Lung (tissue), 12 donors: ENCODE data around the gene CAPZA1. TPM values are rescaled to one million over a fixed set of nuclear protein-coding genes. Genes with fewer than 3 reads are reported as not detected.

ENCODE experiments used
- ATAC-seq: fragments of 200-7000 bp; cut with Tn5 transposase; one replicate; pipeline ENCODE4 v1.9.1; 2020; ENCODE audit warnings: moderate number of reproducible peaks; ENCODE audit not compliant: insufficient read depth, low FRiP score
- DNase-seq, 3 donors: peaks; one replicate each; pipeline ENCODE4 v3.0.0-alpha.2; 2013 to 2017
- H3K27ac ChIP-seq, 2 donors: one replicate each; pipeline ENCODE4 v1.5.1; 2013; ENCODE audit warnings: mild to moderate bottlenecking in 2 of 2, moderate library complexity in 2 of 2, control low read depth in 1 of 2, inconsistent platforms in 1 of 2, low read depth in 1 of 2, low read length in 1 of 2
- H3K27me3 ChIP-seq, 3 donors: one replicate each; pipeline ENCODE4 v1.5.1; 2013; ENCODE audit warnings: low read length in 2 of 3; ENCODE audit not compliant: control insufficient read depth in 3 of 3, insufficient read depth in 3 of 3
- H3K36me3 ChIP-seq, 4 donors: one replicate each; pipeline ENCODE4 v1.5.1; 2013; ENCODE audit warnings: low read length in 4 of 4, mild to moderate bottlenecking in 1 of 4, moderate library complexity in 1 of 4; ENCODE audit not compliant: control insufficient read depth in 4 of 4, insufficient read depth in 4 of 4
- H3K4me1 ChIP-seq, 5 donors: one replicate each; pipeline ENCODE4 v1.5.1; 2013; ENCODE audit warnings: low read length in 5 of 5, mild to moderate bottlenecking in 2 of 5, moderate library complexity in 1 of 5; ENCODE audit not compliant: control insufficient read depth in 5 of 5, insufficient read depth in 5 of 5
- H3K4me3 ChIP-seq: one replicate; pipeline ENCODE4 v1.5.1; 2013; ENCODE audit warnings: mild to moderate bottlenecking, control low read depth, moderate library complexity
- H3K9ac ChIP-seq, 2 donors: one replicate each; pipeline ENCODE4 v1.5.1; 2013; ENCODE audit warnings: low read length in 2 of 2, control low read depth in 1 of 2; ENCODE audit not compliant: insufficient read depth in 1 of 2
- H3K9me3 ChIP-seq, 4 donors: one replicate each; pipeline ENCODE4 v1.5.1; 2013; ENCODE audit warnings: low read length in 3 of 4, mild to moderate bottlenecking in 1 of 4, moderate library complexity in 1 of 4; ENCODE audit not compliant: control insufficient read depth in 4 of 4, insufficient read depth in 3 of 4
- WGBS, 2 donors: extraction: QIAGEN DNeasy Blood & Tissue Kit; methylation state at CpG; one replicate each; pipeline ENCODE4 v1.1.7; 2013; 5-methylcytosine and 5-hydroxymethylcytosine counted together
- polyA plus RNA-seq, 2 donors: library from polyadenylated mRNA; stranded (reverse); fragments of 200-250 nt; gene quantifications; one replicate each; pipeline ENCODE4 v1.2.1, GENCODE V29; 2013
- total RNA-seq, 2 donors: library from RNA; depleted of rRNA in 1 of 2; stranded (reverse); fragments of >200 nt in 1 of 2; gene quantifications; one replicate each; pipeline ENCODE4 v1.2.1, GENCODE V29; 2014 to 2021
- TF ChIP-seq, protein P1 (sequence below): IDR thresholded peaks from 2 replicates; pipeline ENCODE4 v1.5.1; 2012; ENCODE audit warnings: mild to moderate bottlenecking; ENCODE audit errors: control extremely low read depth, extremely low read depth
- donor health status: control.
- donor health status: control.
- donor health status: Bipolar disorder and iron deficiency.
- donor health status: healthy.
- donor health status: DM: yes; HTN: yes; CAD: no.

CAPZA1 gene
- total and polyA plus RNA-seq, 4 donors: 72.3 to 167 (median 106) TPM

DNA sequence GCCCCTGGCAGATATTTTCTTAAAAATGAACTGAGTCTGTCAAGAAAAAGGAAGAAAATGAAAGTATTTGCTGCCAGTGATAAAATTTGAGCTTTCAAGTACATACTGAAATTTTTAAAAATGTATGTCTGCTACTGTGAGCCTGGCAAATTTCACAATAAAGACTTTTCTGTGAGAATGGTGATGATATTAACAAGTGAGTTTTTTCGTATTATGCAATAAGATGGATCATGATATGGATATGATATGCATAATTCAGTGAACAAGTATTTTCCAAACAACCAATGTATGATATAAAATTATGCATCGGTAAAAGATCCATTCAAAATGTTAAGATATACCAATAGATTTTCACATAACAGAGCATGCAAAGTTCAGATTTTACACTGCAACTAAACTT, 16.6 kb upstream of the CAPZA1 start:
- no peak for ATAC-seq
- DNase-seq: no peak

DNA sequence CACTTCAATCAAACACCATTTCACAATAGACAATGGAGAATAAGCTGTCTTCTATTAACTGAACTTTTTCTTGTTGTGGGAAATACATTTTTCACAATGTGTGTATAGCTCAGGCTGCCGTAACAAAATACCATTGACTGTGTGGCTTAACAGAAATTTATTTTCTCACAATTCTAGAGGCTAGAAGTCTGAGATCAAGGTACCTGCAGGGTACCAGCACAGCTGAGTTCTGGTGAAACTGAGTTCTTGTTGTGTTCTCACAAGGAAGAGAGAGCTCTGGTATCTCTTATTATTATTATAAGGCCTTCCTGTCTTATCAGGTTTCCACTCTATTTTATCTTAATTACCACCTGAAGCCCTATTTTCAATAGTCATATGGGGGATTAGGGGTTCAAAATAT, 16.1 kb upstream of the CAPZA1 start:
- no peak overlapping the region for H3K27ac ChIP-seq
- peaks cover 9 to 29% (median 16%) of the 10 kb centered on the region in 4 donors for H3K36me3 ChIP-seq
- TF ChIP-seq, protein P1, sequence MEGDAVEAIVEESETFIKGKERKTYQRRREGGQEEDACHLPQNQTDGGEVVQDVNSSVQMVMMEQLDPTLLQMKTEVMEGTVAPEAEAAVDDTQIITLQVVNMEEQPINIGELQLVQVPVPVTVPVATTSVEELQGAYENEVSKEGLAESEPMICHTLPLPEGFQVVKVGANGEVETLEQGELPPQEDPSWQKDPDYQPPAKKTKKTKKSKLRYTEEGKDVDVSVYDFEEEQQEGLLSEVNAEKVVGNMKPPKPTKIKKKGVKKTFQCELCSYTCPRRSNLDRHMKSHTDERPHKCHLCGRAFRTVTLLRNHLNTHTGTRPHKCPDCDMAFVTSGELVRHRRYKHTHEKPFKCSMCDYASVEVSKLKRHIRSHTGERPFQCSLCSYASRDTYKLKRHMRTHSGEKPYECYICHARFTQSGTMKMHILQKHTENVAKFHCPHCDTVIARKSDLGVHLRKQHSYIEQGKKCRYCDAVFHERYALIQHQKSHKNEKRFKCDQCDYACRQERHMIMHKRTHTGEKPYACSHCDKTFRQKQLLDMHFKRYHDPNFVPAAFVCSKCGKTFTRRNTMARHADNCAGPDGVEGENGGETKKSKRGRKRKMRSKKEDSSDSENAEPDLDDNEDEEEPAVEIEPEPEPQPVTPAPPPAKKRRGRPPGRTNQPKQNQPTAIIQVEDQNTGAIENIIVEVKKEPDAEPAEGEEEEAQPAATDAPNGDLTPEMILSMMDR: no peak
- H3K27me3 ChIP-seq: no peaks in the 10 kb centered on the region
- ATAC-seq (no peak), DNase-seq (no peak)
- H3K4me3 ChIP-seq: no peak overlapping the region
- WGBS, 2 donors: 97 to 98% methylated on average over 1 of the region's 1 CpG
- H3K4me1 ChIP-seq: no peaks in the 10 kb centered on the region
- H3K9me3 ChIP-seq: no peaks in the 10 kb centered on the region
- H3K9ac ChIP-seq: no peak overlapping the region

More for the DNA sequence above, 16.6 kb upstream of the CAPZA1 start:
- WGBS, 2 donors: 98% methylated on average over 2 of the region's 2 CpGs
- H3K36me3 ChIP-seq: peaks cover 9 to 29% (median 16%) of the 10 kb centered on the region in 4 donors
- H3K9ac ChIP-seq: no peak overlapping the region
- H3K4me1 ChIP-seq: no peaks in the 10 kb centered on the region
- TF ChIP-seq, protein P1: no peak
- no peak overlapping the region for H3K4me3 ChIP-seq
- no peaks in the 10 kb centered on the region for H3K9me3 ChIP-seq
- H3K27ac ChIP-seq: no peak overlapping the region
- H3K27me3 ChIP-seq: no peaks in the 10 kb centered on the region

DNA sequence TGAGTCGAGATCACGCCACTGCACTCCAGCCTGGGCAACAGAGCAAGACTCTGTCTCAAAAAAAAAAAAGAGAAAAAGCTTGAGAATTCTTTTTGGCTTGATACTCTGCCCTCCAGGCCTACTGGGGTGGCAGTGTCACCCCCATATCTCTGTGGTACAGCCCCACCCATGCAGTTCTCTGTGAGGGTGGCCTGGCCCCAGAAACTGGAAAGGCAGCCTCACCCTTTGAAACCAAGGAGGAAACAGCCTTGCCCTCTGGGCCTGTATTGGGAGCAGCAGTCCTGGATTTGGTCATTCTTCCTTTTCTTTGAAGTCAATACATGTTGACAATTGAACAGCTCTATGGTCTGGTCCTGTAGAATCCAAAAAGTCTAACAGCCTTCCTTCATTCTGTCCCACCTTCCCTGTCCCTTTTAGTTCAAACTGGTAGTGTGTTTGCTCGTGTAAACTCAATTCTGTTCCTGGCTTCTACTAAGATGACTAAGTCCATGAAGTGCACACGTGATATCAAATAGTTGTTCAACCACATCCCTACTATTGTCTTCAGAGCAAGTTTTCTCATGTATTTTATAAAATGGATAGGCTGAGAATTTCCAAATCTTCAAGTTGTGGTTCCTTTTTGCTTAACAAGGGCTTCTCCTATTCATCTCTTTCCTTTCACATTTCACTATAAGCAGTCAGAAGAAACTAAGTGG, 13.9 kb upstream of the CAPZA1 start:
- Histone ChIP-seq H3K4me1 (no peaks in the 10 kb centered on the region), H3K27ac (no peak overlapping the region), H3K4me3 (no peak overlapping the region), H3K9me3 (no peaks in the 10 kb centered on the region), H3K9ac (no peak overlapping the region), H3K27me3 (no peaks in the 10 kb centered on the region), H3K36me3 (peaks cover 9 to 36% (median 20%) of the 10 kb centered on the region in 4 donors)
- whole genome bisulfite sequencing, 2 donors: 92 to 96% methylated on average over 4 of the region's 4 CpGs
- DNase-seq (no peak), ATAC-seq (no peak)
- TF ChIP-seq, protein P1: no peak
